ENCODE measurements around the gene COG3. TPM values are rescaled to one million over a fixed set of nuclear protein-coding genes. Genes with fewer than 3 reads are reported as not detected.
A peak's percentile ranks its signal among the peaks of the same experiment; 100 is the strongest.
"Not testable (repeated sequence)": the region's sequence is repeated elsewhere in the genome, so short reads cannot be mapped to it uniquely, and the experiment has no call there.

Gene COG3
- total and polyA plus RNA-seq, 10 of the 15 experiments (the other 5 are each of a cell fraction or from before 2014, with no cell fraction given): 6.1 to 35.1 (median 22.6) TPM

DNA sequence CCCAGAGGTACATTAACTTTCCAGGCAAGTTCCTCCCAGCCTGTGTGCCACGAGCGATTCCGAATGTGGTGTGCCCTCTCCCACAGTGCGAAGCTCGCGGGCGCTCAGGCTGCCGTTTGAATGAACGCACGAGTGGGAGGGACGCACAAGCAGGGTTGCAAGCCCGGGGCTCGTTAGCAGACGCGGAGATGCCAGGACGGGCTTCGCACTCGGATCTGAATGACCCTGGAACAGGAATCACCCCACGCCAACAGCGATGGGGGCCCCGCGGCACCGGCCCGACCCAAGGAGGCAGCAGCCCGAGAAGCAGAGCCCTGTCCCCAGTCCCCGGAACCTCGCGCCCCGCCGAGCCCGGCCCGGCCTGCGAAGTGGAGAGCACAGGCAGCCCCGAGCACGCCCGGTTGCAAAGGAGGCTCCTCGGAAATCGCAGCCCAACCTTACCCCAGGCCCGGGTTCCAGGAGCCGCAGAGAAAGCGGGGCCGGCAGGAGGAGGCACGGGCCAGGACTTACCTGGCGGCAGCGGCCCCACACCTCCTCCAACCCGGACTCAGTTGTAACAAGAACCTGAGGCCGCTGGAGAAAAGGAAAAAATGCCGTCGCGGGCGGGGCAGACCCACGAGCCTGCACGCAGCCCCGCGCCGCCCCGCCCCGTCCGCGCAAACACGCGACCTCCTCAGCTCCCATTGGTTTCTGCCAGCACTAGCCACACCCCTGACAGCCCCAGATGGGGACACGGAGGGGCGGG lies 46.8 kb upstream of the COG3 start, which contains the start of gene SLC25A30 (continued):
- 0 out of 2 replicates have a peak, but pooled peaks have one; percentile 18 for TF ChIP-seq TBL1XR1 (IDR thresholded peaks at IDR 0.05; ENCODE audit: low read depth, low read length)
- peak; percentile 23; the same call in 1 of the 2 replicates for TF ChIP-seq NFYB (IDR thresholded peaks at IDR 0.05; ENCODE audit: insufficient read depth, low read depth, low read length)
- no peak for TF ChIP-seq HCFC1 (IDR thresholded peaks at IDR 0.05; ENCODE audit: low read length)

DNA sequence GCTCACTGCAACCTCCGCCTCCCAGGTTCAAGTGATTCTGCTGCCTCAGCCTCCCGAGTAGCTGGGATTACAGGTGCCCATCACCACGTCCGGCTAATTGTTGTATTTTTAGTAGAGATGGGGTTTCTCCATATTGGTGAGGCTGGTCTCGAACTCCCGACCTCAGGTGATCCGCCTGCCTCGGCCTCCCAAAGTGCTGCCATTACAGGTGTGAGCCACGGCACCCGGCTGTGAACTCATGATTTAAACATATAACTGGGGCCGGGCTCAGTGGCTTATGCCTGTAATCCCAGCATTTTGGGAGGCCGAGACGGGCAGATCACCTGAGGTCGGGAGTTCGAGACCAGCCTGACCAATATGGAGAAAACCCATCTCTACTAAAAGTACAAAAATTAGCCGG lies 45.4 kb upstream of the COG3 start:
- POLR2A ChIA-PET; SMC1A ChIA-PET (ENCODE audit: uncharacterized antibody, unreplicated experiment); H4K20me1 ChIP-seq (ENCODE audit: control insufficient read depth, insufficient read depth); in situ Hi-C loops (cut with MboI); H3K9me3 ChIP-seq (replicated peaks; ENCODE audit: control insufficient read depth, insufficient read depth, low read length); H3K4me1 ChIP-seq (ENCODE audit: control insufficient read depth, insufficient read depth, low read length); H3K27me3 ChIP-seq (replicated peaks in 1 of 2; ENCODE audit: control insufficient read depth in 2 of 2, insufficient read depth in 2 of 2, low read length in 1 of 2); DNase-seq (ENCODE audit: low read depth, low spot score); RAD21 ChIA-PET (ENCODE audit: unreplicated experiment); H2AFZ ChIP-seq (ENCODE audit: control insufficient read depth, low read depth, low read length); ATAC-seq; CTCF ChIA-PET; H3K27ac ChIP-seq (ENCODE audit: control insufficient read depth, insufficient read depth); FAIRE-seq; H3K9ac ChIP-seq (ENCODE audit: control insufficient read depth, insufficient read depth, low read length); BruUV-seq (replicated peaks); H3K36me3 ChIP-seq (ENCODE audit: control insufficient read depth in 2 of 2, insufficient read depth in 2 of 2, low read length in 1 of 2); H3K4me3 ChIP-seq; H3K4me2 ChIP-seq (ENCODE audit: control insufficient read depth, insufficient read depth): not testable (repeated sequence)
- H3K79me2 ChIP-seq (ENCODE audit: control insufficient read depth, insufficient read depth, low read length): peaks cover 16% of the 10 kb centered on the region
- intact Hi-C loops (cut with micrococcal nuclease; ENCODE audit: unreplicated experiment): loop anchor here (5.0 kb wide), 1 partner anchor 748 kb away; no protein-coding TSS in a partner anchor
- WGBS (ENCODE audit: insufficient coverage, insufficient replicate concordance, low lambda C conversion rate, missing lambda C conversion rate): 94% methylated on average over 16 of the region's 16 CpGs

DNA sequence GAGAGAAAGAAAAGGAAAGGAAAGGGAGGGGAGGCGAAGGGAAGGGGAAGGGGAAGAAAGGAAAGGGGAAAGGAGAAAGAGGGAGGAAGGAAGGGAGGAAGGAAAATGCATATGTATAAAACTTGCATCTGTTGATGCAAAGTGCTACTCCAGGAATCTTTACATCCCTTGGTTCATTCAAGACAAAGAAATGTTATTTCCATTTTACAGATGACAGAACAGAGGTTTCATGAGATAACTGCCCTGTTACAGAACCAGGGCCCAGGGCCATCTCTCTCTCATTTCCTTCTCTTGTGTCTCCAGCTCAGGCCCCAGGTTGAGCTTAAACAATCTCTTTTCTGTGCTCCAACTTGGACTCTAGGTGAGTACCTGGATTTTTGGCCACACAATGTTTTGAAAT lies 44.8 kb upstream of the COG3 start:
- SMC1A ChIA-PET (ENCODE audit: uncharacterized antibody, unreplicated experiment): no interaction called here
- H3K27me3 ChIP-seq (replicated peaks in 1 of 2; ENCODE audit: control insufficient read depth in 2 of 2, insufficient read depth in 2 of 2, low read length in 1 of 2): no peaks in the 10 kb centered on the region
- no peak overlapping the region for H3K9ac ChIP-seq (ENCODE audit: control insufficient read depth, insufficient read depth, low read length)
- CTCF ChIA-PET: no interaction called here
- H3K27ac ChIP-seq (ENCODE audit: control insufficient read depth, insufficient read depth): no peak overlapping the region
- H4K20me1 ChIP-seq (ENCODE audit: control insufficient read depth, insufficient read depth): no peaks in the 10 kb centered on the region
- H3K4me3 ChIP-seq: no peak overlapping the region
- no peaks in the 10 kb centered on the region for H3K4me1 ChIP-seq (ENCODE audit: control insufficient read depth, insufficient read depth, low read length)
- POLR2A ChIA-PET: no interaction called here
- BruUV-seq (replicated peaks): no TSS peak
- in situ Hi-C loops (cut with MboI): no loop called here
- H2AFZ ChIP-seq (ENCODE audit: control insufficient read depth, low read depth, low read length): no peak overlapping the region
- RAD21 ChIA-PET (ENCODE audit: unreplicated experiment): no interaction called here
- 88% methylated on average over 1 of the region's 1 CpG for WGBS (ENCODE audit: insufficient coverage, insufficient replicate concordance, low lambda C conversion rate, missing lambda C conversion rate)
- H3K9me3 ChIP-seq (replicated peaks; ENCODE audit: control insufficient read depth, insufficient read depth, low read length): no peaks in the 10 kb centered on the region
- peaks cover 11% of the 10 kb centered on the region for H3K79me2 ChIP-seq (ENCODE audit: control insufficient read depth, insufficient read depth, low read length)
- H3K36me3 ChIP-seq (ENCODE audit: control insufficient read depth in 2 of 2, insufficient read depth in 2 of 2, low read length in 1 of 2): no peaks in the 10 kb centered on the region
- no peak overlapping the region for H3K4me2 ChIP-seq (ENCODE audit: control insufficient read depth, insufficient read depth)
- FAIRE-seq (no peak), ATAC-seq (no peak), DNase-seq (ENCODE audit: low read depth, low spot score) (no peak)
- TF ChIP-seq DPF2 (IDR thresholded peaks at IDR 0.05) (no peak), SUPT20H (IDR thresholded peaks at IDR 0.05; ENCODE audit: borderline replicate concordance, control insufficient read depth, low read depth, low read length) (no peak), CHD4 (IDR thresholded peaks at IDR 0.05) (no peak), MTA2 (IDR thresholded peaks at IDR 0.05; ENCODE audit: low read depth) (no peak)
- TF ChIP-seq, protein P1, sequence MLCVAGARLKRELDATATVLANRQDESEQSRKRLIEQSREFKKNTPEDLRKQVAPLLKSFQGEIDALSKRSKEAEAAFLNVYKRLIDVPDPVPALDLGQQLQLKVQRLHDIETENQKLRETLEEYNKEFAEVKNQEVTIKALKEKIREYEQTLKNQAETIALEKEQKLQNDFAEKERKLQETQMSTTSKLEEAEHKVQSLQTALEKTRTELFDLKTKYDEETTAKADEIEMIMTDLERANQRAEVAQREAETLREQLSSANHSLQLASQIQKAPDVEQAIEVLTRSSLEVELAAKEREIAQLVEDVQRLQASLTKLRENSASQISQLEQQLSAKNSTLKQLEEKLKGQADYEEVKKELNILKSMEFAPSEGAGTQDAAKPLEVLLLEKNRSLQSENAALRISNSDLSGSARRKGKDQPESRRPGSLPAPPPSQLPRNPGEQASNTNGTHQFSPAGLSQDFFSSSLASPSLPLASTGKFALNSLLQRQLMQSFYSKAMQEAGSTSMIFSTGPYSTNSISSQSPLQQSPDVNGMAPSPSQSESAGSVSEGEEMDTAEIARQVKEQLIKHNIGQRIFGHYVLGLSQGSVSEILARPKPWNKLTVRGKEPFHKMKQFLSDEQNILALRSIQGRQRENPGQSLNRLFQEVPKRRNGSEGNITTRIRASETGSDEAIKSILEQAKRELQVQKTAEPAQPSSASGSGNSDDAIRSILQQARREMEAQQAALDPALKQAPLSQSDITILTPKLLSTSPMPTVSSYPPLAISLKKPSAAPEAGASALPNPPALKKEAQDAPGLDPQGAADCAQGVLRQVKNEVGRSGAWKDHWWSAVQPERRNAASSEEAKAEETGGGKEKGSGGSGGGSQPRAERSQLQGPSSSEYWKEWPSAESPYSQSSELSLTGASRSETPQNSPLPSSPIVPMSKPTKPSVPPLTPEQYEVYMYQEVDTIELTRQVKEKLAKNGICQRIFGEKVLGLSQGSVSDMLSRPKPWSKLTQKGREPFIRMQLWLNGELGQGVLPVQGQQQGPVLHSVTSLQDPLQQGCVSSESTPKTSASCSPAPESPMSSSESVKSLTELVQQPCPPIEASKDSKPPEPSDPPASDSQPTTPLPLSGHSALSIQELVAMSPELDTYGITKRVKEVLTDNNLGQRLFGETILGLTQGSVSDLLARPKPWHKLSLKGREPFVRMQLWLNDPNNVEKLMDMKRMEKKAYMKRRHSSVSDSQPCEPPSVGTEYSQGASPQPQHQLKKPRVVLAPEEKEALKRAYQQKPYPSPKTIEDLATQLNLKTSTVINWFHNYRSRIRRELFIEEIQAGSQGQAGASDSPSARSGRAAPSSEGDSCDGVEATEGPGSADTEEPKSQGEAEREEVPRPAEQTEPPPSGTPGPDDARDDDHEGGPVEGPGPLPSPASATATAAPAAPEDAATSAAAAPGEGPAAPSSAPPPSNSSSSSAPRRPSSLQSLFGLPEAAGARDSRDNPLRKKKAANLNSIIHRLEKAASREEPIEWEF (IDR thresholded peaks at IDR 0.05; ENCODE audit: insufficient replicate concordance, low read depth, low read length): no peak
- intact Hi-C loops (cut with micrococcal nuclease; ENCODE audit: unreplicated experiment): loop anchor here (5.0 kb wide), 1 partner anchor 747 kb away; no protein-coding TSS in a partner anchor
